Measurements from ENCODE around the gene SPDYC.
"Not testable (repeated sequence)": the region's sequence is repeated elsewhere in the genome, so short reads cannot be mapped to it uniquely, and the experiment has no call there.

Gene SPDYC

DNA sequence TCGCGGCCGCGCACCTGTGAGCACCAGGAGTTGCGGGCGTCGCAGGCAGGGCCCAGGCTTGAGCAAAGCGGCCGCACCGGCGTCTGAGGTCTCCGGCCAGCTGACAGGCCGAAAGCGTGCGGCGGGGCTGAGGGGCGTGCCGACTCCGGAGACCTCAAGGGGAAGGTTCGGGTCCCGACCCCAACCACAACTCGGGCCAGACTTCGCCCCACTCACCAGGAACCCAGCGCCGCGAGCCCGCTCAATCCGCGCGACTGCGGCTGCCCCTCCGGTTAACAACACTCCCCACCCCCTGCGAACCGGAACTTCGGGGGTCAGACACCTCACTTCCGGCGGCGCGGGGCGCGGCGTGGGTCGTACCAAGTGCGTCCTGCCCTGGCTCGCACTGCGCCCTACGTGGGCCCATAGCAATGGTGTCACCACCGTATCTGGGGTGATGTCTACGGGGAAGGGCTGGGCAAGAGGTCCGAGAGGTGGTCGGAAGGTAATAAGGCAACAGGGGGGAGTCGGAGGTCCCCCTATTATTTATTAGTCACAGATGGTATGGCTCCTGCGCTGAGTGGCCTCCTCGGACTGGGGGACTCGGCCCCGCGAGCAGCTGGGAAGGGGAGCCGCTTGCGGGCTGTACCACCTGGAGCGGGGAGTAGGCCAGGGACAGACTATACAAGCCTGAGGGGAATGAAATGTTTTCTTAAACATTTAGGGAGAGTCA is 35.6 kb upstream of the SPDYC start, which contains the start of gene SYVN1:
SYVN1 (minus strand) TSS at position 280 of the 712 bp plus-strand sequence. CDS start 918 bp downstream, outside the sequence.
- DNase-seq, result peak; percentile 83 to 97 (median 88)

GRCh38 chr11:65134952-65135632 is 34.9 kb upstream of the SPDYC start:
- DNase-seq, result peak; percentile 81 to 97 (median 88)

DNA sequence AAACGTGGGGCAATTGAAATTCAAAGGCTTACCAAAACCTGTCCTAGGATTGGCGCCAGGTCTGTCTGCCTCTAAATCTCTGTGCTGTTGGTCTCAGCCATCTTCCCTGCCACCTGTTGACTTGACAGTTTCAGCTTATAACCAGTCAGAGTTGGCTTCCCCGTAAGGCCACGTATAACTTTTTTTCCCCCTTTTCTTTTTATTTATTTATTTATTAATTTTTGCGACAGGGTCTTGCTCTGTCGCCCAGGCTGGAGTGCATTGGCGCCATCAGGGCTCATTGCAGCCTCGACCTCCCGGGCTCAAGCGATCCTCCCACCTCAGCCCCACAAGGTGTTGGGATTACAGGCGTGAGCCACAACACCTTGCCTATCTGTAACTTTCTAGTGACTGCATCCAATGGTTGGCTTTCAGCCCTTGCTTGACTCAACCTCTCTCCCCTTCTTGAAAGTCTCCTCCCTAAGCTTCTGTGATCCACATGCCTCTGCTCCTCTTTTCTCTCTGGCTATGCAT is 34.3 kb upstream of the SPDYC start:
- DNase-seq, result peak in 1 of 6 experiments; percentile 50

DNA sequence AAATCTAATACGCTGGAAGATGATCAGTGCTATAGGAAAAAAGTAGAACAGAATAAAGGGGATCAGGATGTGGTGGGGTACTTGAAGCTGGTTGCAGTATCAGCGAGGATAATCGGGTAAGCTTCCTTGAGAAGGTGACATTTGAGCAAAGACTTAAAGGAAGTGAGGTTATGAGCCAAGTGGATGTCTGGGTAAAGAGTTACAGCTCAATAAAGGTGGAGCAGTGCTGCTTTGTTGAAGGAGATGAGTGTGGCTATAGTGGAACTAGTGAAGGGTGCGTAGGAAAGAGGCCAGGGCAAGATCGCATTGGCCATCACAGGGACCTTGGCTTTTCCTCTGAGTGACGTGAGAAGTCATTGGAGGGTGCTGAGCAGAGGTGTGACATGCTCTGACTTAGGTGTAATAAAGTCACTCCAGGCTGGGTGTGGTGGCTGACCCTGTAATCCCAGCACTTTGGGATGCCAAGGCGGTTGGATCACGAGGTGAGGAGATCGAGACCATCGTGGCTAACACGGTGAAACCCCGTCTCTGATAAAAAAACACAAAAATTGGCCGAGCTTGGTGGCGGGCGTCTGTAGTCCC is 33.4 kb upstream of the SPDYC start:
- DNase-seq, result no peak

- DNase-seq, result no peak
These were observed 28.0 kb upstream of the SPDYC start for GRCh38 chr11:65141896-65142494.

DNA sequence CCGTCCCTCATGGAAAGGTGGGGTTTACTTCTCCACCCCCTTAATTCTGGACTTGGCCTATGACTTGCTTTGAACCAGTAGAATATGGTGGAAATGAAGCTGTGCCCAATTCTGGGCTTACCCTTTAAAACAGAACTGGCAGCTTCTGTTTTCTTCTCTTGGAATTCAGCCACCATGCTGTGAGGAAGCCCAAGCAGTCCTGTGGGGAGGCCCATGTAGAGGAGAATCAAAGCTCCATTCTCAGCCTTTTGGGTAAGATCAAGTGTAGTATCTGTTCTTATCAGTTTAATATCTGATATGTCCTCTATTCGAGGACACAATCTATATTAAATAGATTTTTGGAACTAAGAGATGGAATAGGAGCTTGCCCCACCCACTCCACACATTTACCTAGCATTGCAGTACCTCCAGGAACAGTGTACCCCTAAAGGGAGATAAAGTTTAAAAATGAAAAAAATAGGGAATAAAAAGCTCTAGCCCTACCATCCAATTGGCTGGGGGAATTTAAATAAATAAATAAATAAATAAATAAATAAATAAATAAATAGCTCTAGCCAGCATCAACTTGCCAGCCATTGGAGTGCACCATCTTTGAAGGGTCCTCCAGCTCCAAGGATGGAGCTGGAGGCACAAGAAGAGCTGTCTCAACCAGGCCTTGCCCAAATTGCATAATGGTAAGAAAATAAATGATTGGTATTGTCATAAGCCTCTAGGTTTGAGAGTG is 22.5 kb upstream of the SPDYC start:
- no peak for DNase-seq

DNA sequence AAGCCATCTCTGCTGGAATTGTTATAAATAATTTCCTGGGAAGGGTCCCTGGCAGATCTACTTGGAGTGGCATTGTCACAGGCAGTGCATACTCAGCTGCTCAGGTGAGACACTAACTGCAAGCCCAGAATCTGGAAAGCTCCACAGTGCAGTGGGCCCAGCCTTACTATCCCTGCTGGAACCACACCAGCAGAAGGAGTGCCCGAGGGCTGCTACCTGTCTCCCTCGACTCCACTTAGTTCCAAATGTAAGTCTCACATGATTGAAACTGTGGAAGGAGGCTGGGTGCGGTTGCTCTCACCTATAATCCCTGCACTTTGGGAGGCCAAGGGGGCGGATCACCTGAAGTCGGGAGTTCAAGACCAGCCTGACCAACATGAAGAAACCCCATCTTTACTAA is 21.4 kb upstream of the SPDYC start:
- DNase-seq, result no peak

DNA sequence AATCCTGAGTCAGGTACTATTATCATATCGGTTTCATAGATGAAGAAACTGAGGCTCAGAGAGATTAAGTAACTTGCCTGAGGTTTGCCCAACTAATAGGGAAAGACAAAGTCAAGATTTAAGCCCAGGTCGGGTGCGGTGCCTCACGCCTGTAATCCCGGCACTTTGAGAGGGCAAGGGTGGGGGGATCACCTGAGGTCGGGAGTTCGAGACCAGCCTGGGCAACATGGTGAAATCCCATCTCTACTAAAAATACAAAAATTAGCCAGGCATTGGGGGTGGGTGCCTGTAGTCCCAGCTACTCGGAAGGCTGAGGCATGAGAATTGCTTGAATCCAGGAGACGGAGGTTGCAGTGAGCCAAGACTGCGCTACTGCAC is 19.9 kb upstream of the SPDYC start:
- DNase-seq, result not testable (repeated sequence)

GRCh38 chr11:65150509-65151299 is 19.3 kb upstream of the SPDYC start:
- DNase-seq, result no peak

- DNase-seq, result no peak
These were observed 18.6 kb upstream of the SPDYC start for GRCh38 chr11:65151331-65151899.

DNA sequence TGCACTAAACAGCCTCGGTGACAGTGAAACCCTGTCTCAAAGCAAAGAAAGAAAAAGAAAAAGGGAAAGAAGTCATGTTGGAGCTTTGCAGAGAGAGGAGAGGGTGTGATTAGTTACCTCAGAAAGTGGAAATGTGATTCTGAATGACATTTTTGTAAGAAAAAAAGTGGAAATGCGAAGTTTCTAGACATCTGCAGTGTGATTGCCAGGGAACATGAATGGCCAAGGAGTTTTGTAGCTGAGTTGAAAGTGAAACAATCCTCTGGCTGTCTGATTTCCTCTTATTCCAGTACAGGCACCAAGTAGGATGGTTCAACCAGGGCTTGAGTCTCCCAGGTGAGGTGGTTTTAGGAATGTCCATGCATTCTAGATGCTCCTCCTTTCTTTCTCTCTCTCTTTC is 17.9 kb upstream of the SPDYC start:
- DNase-seq, result no peak

- DNase-seq, result no peak
These were observed 13.8 kb upstream of the SPDYC start for GRCh38 chr11:65156256-65156655.

DNA sequence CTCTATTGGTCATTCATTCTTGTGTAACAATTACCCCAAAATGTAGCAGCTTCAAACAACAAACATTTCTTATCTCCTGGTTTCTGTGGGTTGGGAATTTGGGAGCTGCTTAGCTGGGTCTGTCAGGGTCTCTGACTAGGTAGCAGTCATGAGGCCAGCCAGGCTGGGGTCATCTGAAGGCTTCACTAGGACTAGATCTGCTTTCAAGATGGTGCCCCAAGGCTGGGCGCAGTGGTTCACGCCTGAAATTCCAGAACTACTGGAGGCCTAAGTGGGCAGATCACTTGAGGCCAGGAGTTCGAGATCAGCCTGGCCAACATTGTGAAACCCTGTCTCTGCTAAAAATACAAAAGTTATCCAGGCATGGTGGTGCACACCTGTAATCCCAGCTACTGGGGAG is 13.1 kb upstream of the SPDYC start:
- no peak for DNase-seq

GRCh38 chr11:65157336-65157735 is 12.7 kb upstream of the SPDYC start:
- no peak for DNase-seq

DNA sequence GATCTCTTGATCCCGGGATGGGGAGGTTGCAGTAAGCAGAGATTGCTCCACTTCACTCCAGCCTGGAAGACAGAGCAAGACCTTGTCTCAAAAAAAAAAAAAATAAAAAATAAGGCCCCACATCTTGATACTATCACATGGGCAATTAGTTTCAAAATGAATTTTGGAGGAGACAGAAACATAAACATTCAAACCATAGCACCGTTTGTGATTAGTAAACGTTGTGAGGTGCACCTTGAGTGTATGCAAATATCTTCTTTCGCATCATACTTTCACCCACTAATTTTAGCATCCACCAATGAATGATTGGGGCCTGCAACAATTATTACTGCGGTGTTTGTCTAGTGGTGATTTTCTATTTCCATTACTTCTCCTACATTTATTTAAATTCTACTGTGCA is 11.0 kb upstream of the SPDYC start:
- no peak for DNase-seq

- DNase-seq, result no peak
These were observed 9.4 kb upstream of the SPDYC start for GRCh38 chr11:65160643-65161042.

DNA sequence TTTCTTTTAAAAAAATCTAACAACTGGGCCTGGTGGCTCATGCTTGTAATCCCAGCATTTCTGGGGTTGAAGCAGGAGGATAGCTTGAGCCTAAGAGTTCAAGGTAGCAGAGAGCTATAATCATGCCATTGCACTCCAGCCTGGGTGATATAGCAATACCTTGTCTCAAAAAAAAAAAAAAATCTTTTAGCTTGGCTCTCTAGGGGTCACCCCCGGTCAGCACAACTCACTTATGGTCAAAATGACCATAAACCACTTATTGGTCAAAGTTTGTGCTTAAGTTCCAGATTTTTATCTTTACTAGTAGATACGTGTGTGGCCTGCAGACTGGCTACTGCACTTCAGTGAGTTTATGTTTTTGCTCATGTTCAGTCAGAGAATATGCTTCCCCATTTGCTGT is 6.3 kb upstream of the SPDYC start:
- DNase-seq, result no peak

DNA sequence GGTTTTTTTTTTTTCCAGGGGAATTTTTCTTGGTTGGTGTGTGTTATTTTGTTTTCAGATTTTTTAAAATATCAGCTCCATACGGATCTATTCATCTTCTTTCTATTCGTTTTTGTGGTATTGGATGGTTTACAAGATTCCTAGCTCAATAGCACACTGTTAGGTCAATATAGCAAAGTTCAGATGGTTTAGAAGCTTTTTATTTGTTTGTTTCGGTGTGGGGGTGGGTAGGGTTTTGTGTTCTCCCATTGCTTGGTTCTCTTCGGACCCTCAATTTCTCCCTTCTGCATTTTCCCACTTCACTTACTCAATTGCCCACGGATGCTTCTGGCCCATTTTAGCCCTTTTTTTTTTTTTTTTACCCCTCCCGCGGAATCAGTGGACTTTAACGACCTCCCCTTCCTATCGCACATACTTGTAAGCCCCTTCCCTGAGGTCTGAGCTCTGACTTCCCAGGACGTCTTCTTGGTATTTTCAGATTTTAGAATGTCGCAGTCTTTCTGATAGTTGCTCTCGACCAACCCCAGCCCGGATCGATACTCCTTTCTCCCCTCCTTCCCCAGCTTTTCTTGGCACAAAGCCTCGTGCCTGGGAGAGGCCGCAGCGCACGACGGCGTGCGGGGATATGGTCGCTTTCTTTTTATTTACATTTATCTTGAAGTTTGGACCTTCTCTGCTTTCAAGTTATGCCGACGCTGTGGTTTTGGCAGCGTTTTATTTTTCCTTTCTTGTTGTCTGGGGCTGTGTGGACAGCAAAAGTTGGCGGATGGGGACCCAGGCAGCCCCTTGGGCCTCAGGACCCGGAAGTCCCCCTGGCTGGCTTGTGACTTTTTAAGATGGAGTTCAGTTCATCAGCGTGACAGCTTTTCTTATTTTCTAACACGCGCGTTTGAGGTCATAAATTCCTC is 4.4 kb upstream of the SPDYC start:
- DNase-seq, result no peak

- no peak for DNase-seq
These were observed 3.1 kb upstream of the SPDYC start for GRCh38 chr11:65166893-65167292.

DNA sequence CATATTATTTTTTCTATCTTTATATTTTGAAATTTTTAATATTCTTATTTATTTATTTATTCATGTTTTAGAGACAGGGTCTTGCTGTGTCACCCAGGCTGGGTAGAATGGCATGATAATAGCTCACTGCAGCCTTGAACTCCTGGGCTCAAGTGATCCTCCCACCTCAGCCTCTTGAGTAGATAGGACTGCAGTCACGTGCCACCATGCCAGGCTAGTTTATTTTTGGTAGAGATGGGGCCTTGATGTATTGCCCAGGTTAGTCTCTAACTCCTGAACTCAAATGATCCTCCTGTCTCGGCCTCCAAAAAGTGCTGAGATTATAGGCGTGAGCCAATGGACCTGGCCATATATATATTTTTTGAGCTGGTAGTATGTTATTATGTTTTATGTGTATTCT is 2.4 kb upstream of the SPDYC start:
- no peak for DNase-seq
